Measurements from ENCODE around the gene RASGRF2.
"Not testable (repeated sequence)": the region's sequence is repeated elsewhere in the genome, so short reads cannot be mapped to it uniquely, and the experiment has no call there.

Gene RASGRF2

GRCh38 chr5:81017320-81017719 is 57.2 kb downstream of the RASGRF2 start:
- TF ChIP-seq, protein P1, sequence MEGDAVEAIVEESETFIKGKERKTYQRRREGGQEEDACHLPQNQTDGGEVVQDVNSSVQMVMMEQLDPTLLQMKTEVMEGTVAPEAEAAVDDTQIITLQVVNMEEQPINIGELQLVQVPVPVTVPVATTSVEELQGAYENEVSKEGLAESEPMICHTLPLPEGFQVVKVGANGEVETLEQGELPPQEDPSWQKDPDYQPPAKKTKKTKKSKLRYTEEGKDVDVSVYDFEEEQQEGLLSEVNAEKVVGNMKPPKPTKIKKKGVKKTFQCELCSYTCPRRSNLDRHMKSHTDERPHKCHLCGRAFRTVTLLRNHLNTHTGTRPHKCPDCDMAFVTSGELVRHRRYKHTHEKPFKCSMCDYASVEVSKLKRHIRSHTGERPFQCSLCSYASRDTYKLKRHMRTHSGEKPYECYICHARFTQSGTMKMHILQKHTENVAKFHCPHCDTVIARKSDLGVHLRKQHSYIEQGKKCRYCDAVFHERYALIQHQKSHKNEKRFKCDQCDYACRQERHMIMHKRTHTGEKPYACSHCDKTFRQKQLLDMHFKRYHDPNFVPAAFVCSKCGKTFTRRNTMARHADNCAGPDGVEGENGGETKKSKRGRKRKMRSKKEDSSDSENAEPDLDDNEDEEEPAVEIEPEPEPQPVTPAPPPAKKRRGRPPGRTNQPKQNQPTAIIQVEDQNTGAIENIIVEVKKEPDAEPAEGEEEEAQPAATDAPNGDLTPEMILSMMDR (IDR thresholded peaks at IDR 0.05; ENCODE audit: low read depth, low read length, missing control alignments), result no peak

GRCh38 chr5:81018608-81019007 is 58.4 kb downstream of the RASGRF2 start:
- H3K4me3 ChIP-seq (replicated peaks; ENCODE audit: low read depth, low read length); DNase-seq (ENCODE audit: extremely low read depth, low read depth): not testable (repeated sequence)

More at GRCh38 chr5:81017320-81017719, 57.2 kb downstream of the RASGRF2 start:
- DNase-seq (ENCODE audit: extremely low read depth, low read depth), result no peak
- no peak overlapping the region for H3K4me3 ChIP-seq (replicated peaks; ENCODE audit: low read depth, low read length)

DNA sequence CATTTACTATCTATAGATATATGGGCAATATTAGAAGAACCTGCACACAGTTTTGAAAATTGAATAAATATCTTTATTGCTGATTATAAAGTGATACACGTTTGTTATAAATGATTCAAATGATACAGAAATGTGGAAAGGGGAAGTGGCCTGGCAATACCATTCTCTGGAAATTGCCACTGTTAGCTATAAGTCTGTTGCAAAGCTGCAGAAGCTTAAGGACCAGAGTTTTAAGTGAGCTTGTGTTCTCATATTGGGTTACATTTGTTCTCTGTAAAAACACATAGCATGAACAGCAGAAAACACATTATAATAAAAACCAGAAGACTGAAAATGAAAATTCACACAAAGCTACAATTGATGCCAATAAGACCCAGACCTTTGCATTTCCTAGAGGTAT is 59.6 kb downstream of the RASGRF2 start:
- no peak for DNase-seq (ENCODE audit: extremely low read depth, low read depth)
- TF ChIP-seq, protein P1 (IDR thresholded peaks at IDR 0.05; ENCODE audit: low read depth, low read length, missing control alignments), result no peak
- H3K4me3 ChIP-seq (replicated peaks; ENCODE audit: low read depth, low read length), result no peak overlapping the region

DNA sequence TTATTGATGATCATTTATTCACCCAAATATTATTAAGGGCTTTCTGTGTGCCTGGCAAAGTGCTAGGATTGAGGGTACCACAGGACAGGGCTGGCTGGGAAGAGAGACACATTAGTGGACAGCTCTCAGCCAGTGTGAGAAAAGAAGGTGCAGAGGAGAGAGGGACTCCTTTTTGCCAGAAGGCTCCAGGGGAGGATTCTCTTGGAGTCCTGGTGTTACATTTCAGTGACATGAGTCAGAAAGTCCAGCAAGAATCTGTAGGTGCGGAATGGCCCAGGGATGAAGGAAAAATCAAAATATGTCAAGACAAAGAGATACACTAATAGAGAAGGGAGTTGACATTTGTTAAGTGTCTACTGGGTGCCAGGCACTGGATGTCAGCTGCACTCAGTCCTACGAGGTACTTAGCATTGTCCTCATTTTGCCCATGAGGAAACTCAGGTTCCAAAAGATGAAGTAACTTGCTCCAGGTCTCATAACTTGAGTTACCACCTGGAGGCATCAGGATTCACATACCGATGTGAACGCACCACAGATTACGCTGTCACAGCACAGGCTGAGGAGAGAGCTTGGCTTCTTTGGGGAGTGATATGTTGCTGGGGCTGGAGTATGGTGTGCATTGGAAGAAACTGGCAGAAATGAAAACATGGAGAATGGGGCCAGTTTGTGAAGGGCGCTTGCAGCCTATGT is 60.5 kb downstream of the RASGRF2 start:
- no peak overlapping the region for H3K4me3 ChIP-seq (replicated peaks; ENCODE audit: low read depth, low read length)
- TF ChIP-seq, protein P1 (IDR thresholded peaks at IDR 0.05; ENCODE audit: low read depth, low read length, missing control alignments), result no peak
- no peak for DNase-seq (ENCODE audit: extremely low read depth, low read depth)

- TF ChIP-seq, protein P1 (IDR thresholded peaks at IDR 0.05; ENCODE audit: low read depth, low read length, missing control alignments), result no peak
- H3K4me3 ChIP-seq (replicated peaks; ENCODE audit: low read depth, low read length), result no peak overlapping the region
- no peak for DNase-seq (ENCODE audit: extremely low read depth, low read depth)
Measured at GRCh38 chr5:81021486-81021885, 61.3 kb downstream of the RASGRF2 start.

DNA sequence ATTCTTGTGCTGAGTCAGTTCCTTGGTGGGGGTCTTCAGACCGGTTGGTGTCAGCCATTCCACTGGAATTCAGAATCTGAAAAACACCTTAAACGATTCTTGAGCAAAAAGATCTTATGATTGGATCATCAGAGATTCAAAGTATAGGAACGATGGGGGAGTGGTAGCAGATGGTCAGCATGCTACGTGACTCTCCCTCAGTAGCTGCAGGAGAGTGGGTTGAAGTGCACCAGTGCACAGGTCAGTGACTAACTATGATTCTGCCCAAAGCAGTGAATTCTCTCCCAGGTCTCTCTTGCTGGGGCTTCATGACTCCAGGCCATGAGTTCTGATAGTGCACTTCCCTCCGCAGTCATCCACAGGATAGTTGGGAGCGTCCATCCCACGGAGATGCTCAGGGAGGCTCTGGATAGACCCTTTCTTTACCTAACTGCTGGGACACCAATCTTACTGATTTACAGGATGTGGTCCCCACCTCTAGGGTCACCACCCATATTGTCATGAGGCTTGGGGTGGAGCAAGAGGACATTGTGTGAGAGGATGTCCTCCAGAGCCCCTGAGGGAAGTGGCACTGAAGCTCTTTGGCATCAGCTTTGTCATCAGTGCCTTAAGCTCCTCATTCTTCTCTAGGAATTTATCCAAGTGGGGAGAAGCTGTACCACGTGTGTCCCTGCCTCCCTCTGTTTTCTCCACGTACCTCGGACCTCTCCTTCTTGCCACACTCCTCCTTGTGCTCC is 62.0 kb downstream of the RASGRF2 start:
- DNase-seq (ENCODE audit: extremely low read depth, low read depth), result no peak
- TF ChIP-seq, protein P1 (IDR thresholded peaks at IDR 0.05; ENCODE audit: low read depth, low read length, missing control alignments), result no peak
- H3K4me3 ChIP-seq (replicated peaks; ENCODE audit: low read depth, low read length), result no peak overlapping the region

DNA sequence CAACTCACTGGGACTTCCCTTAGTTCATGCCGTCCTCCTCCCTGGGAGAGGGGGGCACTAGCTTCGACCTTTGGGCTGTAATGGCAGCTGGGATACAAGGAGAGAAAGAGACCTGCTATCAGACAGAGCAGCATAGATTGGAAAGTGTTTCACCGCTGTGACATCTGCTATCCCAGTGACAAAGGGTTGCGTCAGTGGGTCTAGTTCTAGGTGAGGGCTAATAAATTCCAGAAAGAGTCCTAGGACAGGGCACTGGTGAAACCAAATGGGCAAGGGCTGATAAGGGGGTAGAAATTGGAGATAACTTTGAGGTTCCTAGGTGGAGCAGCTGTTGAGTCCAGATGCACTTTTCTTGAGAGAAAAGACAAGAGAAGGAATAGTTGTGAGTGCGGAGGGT is 62.5 kb downstream of the RASGRF2 start:
- no peak for DNase-seq (ENCODE audit: extremely low read depth, low read depth)
- TF ChIP-seq, protein P1 (IDR thresholded peaks at IDR 0.05; ENCODE audit: low read depth, low read length, missing control alignments), result no peak

More for the DNA sequence above, 62.5 kb downstream of the RASGRF2 start:
- H3K4me3 ChIP-seq (replicated peaks; ENCODE audit: low read depth, low read length), result no peak overlapping the region

All from HFF-Myc (cell line).